ENCODE data around the gene ATF7. TPM values are rescaled to one million over a fixed set of nuclear protein-coding genes. Genes with fewer than 3 reads are reported as not detected.
"Not testable (repeated sequence)": the region's sequence is repeated elsewhere in the genome, so short reads cannot be mapped to it uniquely, and the experiment has no call there.

The ATF7 gene
- total and polyA plus RNA-seq, 2 donors (not counting 1 experiment from before 2014, with no cell fraction given): 11.4 to 24.7 TPM

- H3K4me3 ChIP-seq (replicated peaks in 1 of 4; ENCODE audit: control extremely low read depth in 1 of 4, insufficient read depth in 1 of 4, low read depth in 3 of 4, low read length in 4 of 4): peak overlapping the region in 2 of 4 experiments; percentile 21 to 34
- no peaks in the 10 kb centered on the region for H3K9me3 ChIP-seq (ENCODE audit: control insufficient read depth, insufficient read depth, low read depth, low read length)
- H3K27ac ChIP-seq (ENCODE audit: insufficient read depth, low read length): no peak overlapping the region
These were observed 24.8 kb downstream of the ATF7 start for GRCh38 chr12:53601296-53601847.

GRCh38 chr12:53600490-53601295 is 25.5 kb downstream of the ATF7 start:
- Histone ChIP-seq H3K9ac (ENCODE audit: insufficient read depth, low read length) (no peak overlapping the region), H2AFZ (ENCODE audit: low read length) (no peak overlapping the region), H3K36me3 (ENCODE audit: control insufficient read depth, insufficient read depth, low read length) (no peaks in the 10 kb centered on the region), H3K4me1 (ENCODE audit: control insufficient read depth, extremely low read depth, insufficient read depth, low read length) (peaks cover 2% of the 10 kb centered on the region), H3K27me3 (ENCODE audit: control insufficient read depth, insufficient read depth, low read length) (no peaks in the 10 kb centered on the region), H3K9me3 (ENCODE audit: control insufficient read depth, insufficient read depth, low read depth, low read length) (no peaks in the 10 kb centered on the region), H3K79me2 (ENCODE audit: control insufficient read depth, insufficient read depth, low read length) (peaks cover 6% of the 10 kb centered on the region), H3K4me2 (ENCODE audit: extremely low read depth, insufficient read depth, low read length) (no peak overlapping the region), H4K20me1 (ENCODE audit: control insufficient read depth, extremely low read depth, insufficient read depth, low read length) (no peaks in the 10 kb centered on the region), H3K27ac (ENCODE audit: insufficient read depth, low read length) (no peak overlapping the region), H3K4me3 (replicated peaks in 1 of 4; ENCODE audit: control extremely low read depth in 1 of 4, insufficient read depth in 1 of 4, low read depth in 3 of 4, low read length in 4 of 4) (no peak overlapping the region)
- DNase-seq (ENCODE audit: low read depth in 2 of 2): no peak
- TF ChIP-seq EZH2 (IDR thresholded peaks at IDR 0.05; ENCODE audit: low read length, missing control alignments) (no peak), CTCF (conservative IDR thresholded peaks at IDR 0.05 in 1 of 2, IDR thresholded peaks at IDR 0.05 in 1 of 2; ENCODE audit: low read depth in 1 of 2, low read length in 2 of 2) (no peak)

More at GRCh38 chr12:53601296-53601847, 24.8 kb downstream of the ATF7 start:
- TF ChIP-seq EZH2 (IDR thresholded peaks at IDR 0.05; ENCODE audit: low read length, missing control alignments) (no peak), CTCF (conservative IDR thresholded peaks at IDR 0.05 in 1 of 2, IDR thresholded peaks at IDR 0.05 in 1 of 2; ENCODE audit: low read depth in 1 of 2, low read length in 2 of 2) (no peak)
- Histone ChIP-seq H3K4me1 (ENCODE audit: control insufficient read depth, extremely low read depth, insufficient read depth, low read length) (peaks cover 2% of the 10 kb centered on the region), H4K20me1 (ENCODE audit: control insufficient read depth, extremely low read depth, insufficient read depth, low read length) (no peaks in the 10 kb centered on the region), H2AFZ (ENCODE audit: low read length) (peak overlapping the region; percentile 12), H3K27me3 (ENCODE audit: control insufficient read depth, insufficient read depth, low read length) (no peaks in the 10 kb centered on the region), H3K9ac (ENCODE audit: insufficient read depth, low read length) (no peak overlapping the region), H3K4me2 (ENCODE audit: extremely low read depth, insufficient read depth, low read length) (peak overlapping the region; percentile 52), H3K79me2 (ENCODE audit: control insufficient read depth, insufficient read depth, low read length) (peaks cover 6% of the 10 kb centered on the region), H3K36me3 (ENCODE audit: control insufficient read depth, insufficient read depth, low read length) (no peaks in the 10 kb centered on the region)
- peak in 1 of 2 donors; percentile 28 for DNase-seq (ENCODE audit: low read depth in 2 of 2)

- no peak overlapping the region for H2AFZ ChIP-seq (ENCODE audit: low read length)
- H3K4me1 ChIP-seq (ENCODE audit: control insufficient read depth, extremely low read depth, insufficient read depth, low read length): peaks cover 2% of the 10 kb centered on the region
- H3K4me2 ChIP-seq (ENCODE audit: extremely low read depth, insufficient read depth, low read length): no peak overlapping the region
- H4K20me1 ChIP-seq (ENCODE audit: control insufficient read depth, extremely low read depth, insufficient read depth, low read length): no peaks in the 10 kb centered on the region
- no peaks in the 10 kb centered on the region for H3K27me3 ChIP-seq (ENCODE audit: control insufficient read depth, insufficient read depth, low read length)
- no peak overlapping the region for H3K27ac ChIP-seq (ENCODE audit: insufficient read depth, low read length)
- no peak for DNase-seq (ENCODE audit: low read depth in 2 of 2)
- no peak overlapping the region for H3K4me3 ChIP-seq (replicated peaks in 1 of 4; ENCODE audit: control extremely low read depth in 1 of 4, insufficient read depth in 1 of 4, low read depth in 3 of 4, low read length in 4 of 4)
- no peak for TF ChIP-seq EZH2 (IDR thresholded peaks at IDR 0.05; ENCODE audit: low read length, missing control alignments)
- TF ChIP-seq CTCF (conservative IDR thresholded peaks at IDR 0.05 in 1 of 2, IDR thresholded peaks at IDR 0.05 in 1 of 2; ENCODE audit: low read depth in 1 of 2, low read length in 2 of 2): no peak
- peaks cover 6% of the 10 kb centered on the region for H3K79me2 ChIP-seq (ENCODE audit: control insufficient read depth, insufficient read depth, low read length)
- no peaks in the 10 kb centered on the region for H3K9me3 ChIP-seq (ENCODE audit: control insufficient read depth, insufficient read depth, low read depth, low read length)
- no peaks in the 10 kb centered on the region for H3K36me3 ChIP-seq (ENCODE audit: control insufficient read depth, insufficient read depth, low read length)
- H3K9ac ChIP-seq (ENCODE audit: insufficient read depth, low read length): no peak overlapping the region
These were observed 26.6 kb downstream of the ATF7 start for GRCh38 chr12:53599579-53599978.

GRCh38 chr12:53598971-53599370 is 27.2 kb downstream of the ATF7 start:
- not testable (repeated sequence) for H3K4me2 ChIP-seq (ENCODE audit: extremely low read depth, insufficient read depth, low read length); H3K36me3 ChIP-seq (ENCODE audit: control insufficient read depth, insufficient read depth, low read length); H3K27me3 ChIP-seq (ENCODE audit: control insufficient read depth, insufficient read depth, low read length); H4K20me1 ChIP-seq (ENCODE audit: control insufficient read depth, extremely low read depth, insufficient read depth, low read length); H3K27ac ChIP-seq (ENCODE audit: insufficient read depth, low read length); DNase-seq (ENCODE audit: low read depth in 2 of 2); H2AFZ ChIP-seq (ENCODE audit: low read length); H3K4me3 ChIP-seq (replicated peaks in 1 of 4; ENCODE audit: control extremely low read depth in 1 of 4, insufficient read depth in 1 of 4, low read depth in 3 of 4, low read length in 4 of 4); H3K9me3 ChIP-seq (ENCODE audit: control insufficient read depth, insufficient read depth, low read depth, low read length); H3K79me2 ChIP-seq (ENCODE audit: control insufficient read depth, insufficient read depth, low read length); H3K9ac ChIP-seq (ENCODE audit: insufficient read depth, low read length); H3K4me1 ChIP-seq (ENCODE audit: control insufficient read depth, extremely low read depth, insufficient read depth, low read length)
